Pancreas (tissue), 10 donors: ENCODE data around the gene MAML3. TPM values are rescaled to one million over a fixed set of nuclear protein-coding genes. Genes with fewer than 3 reads are reported as not detected.

Experiments used
- ATAC-seq, 4 donors: fragments of 200-7000 bp; cut with Tn5 transposase; one replicate each; pipeline versions ENCODE4 v1.8.0 to v1.9.1; 2020; ENCODE audit warnings: mild to moderate bottlenecking in 4 of 4, moderate library complexity in 4 of 4
- DNase-seq, 6 donors: peaks; one replicate each; pipeline ENCODE4 v3.0.0-alpha.2; 2020
- FAIRE-seq: peaks from 2 replicates; lab custom pipeline; 2012; peaks lifted over from hg19 to GRCh38; lab: Jason Lieb, UNC
- H3K27ac ChIP-seq, 4 donors: fragments of 200-600 bp; sonication (generic); 1 replicate in 3 of 4; 2 replicates in 1 of 4; pipeline versions ENCODE4 v1.5.0 to v1.8.0; 2020
- H3K27me3 ChIP-seq, 4 donors: fragments of 200-600 bp; one replicate each; pipeline ENCODE4 v1.8.0; 2021
- H3K36me3 ChIP-seq, 3 donors: fragments of 200-600 bp; sonication (generic) in 1 of 3; one replicate each; pipeline versions ENCODE4 v1.5.0 to v1.8.0; 2020 to 2021
- H3K4me1 ChIP-seq, 3 donors: fragments of 200-600 bp; one replicate each; pipeline ENCODE4 v1.8.0; 2021
- H3K4me3 ChIP-seq, 4 donors: fragments of 200-600 bp; sonication (generic) in 2 of 4; one replicate each; pipeline versions ENCODE4 v1.5.0 to v1.8.0; 2020 to 2021
- H3K9me3 ChIP-seq, 4 donors: fragments of 200-600 bp; one replicate each; pipeline ENCODE4 v1.8.0; 2021
- CTCF ChIP-seq, 4 donors: fragments of 200-600 bp; sonication (generic) in 3 of 4; IDR thresholded peaks; one replicate each; pipeline versions ENCODE4 v1.5.0 to v1.8.0; 2021; ENCODE audit warnings: antibody characterized with exemption in 4 of 4
- WGBS, 2 donors: extraction: QIAGEN DNeasy Blood & Tissue Kit; methylation state at CpG; one replicate each; pipeline ENCODE4 v1.1.7; 2013; 5-methylcytosine and 5-hydroxymethylcytosine counted together
- intact Hi-C, 3 donors: fragments of 100-400 bp; cut with DNase I; formaldehyde crosslinking; loops; one replicate each; pipeline versions ENCODE4 v1.11.1 to v1.14.2; 2022
- polyA plus RNA-seq, 2 donors: library from polyadenylated mRNA; stranded (reverse); fragments of 200-250 nt; gene quantifications; one replicate each; pipeline ENCODE4 v1.2.3, GENCODE V29; 2013
- total RNA-seq, 6 donors: library from RNA; stranded (reverse); fragmentation: NEBNext Ultra II Directional in 4 of 6; extraction: Animal tissue kit (Norgen Biotek cat#: 25700) in 4 of 6; gene quantifications; one replicate each; pipeline versions ENCODE4 v1.2.1 to v1.2.4, GENCODE V29; 2021 to 2023
- donor health status: healthy with polysubstance abuse.
- donor health status: DM: no; HTN: no; CAD: no; lungs with moderate emphysema.
- donor health status: DM: no; HTN: no; CAD: no.
- donor health status: control.
- donor health status: control.
- donor health status: Bipolar disorder and iron deficiency.
- donor health status: DM: yes; HTN: yes; CAD: no.
- donor health status: DM: no; HTN: no; CAD: no.
- donor health status: DM: no; HTN: no; CAD: no.
- donor health status: DM: yes; HTN: yes; CAD: no.

MAML3 gene
- total and polyA plus RNA-seq, 8 donors, result 3.8 to 8.9 (median 5.9) TPM

DNA sequence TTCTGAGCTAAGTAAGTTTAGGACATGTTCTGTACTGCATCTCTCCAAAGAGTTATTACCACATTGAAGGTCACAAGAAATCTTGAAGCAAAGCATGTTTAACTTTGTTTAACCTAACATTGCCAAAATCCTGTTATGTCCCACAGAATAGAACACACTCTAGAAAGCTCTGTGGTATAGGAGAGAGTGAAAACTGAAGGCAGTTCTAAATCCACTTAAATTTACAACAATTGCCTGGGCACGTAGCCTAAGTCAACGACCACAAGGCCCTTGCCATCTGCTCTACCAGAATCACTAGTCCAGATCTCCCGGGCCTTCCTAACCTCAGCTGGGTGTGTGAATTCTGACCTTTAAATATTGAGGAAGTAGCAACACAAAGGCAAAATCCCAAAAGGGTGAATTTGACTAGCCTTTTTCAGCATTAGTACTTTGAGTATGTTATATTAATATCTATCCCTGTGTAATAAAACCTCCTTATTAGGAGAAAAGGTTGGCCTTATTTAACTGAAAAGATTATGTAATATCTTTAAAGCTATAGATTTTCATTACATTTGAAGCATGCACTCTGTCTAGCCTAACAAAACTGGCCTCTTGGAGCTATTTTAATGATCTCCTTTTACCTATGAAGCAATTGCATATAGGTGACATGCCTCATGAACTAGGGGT lies 4.5 kb upstream of the MAML3 start:
- no peaks in the 10 kb centered on the region for H3K27me3 ChIP-seq
- WGBS, 2 donors, result 9 to 15% methylated on average over 3 of the region's 3 CpGs
- H3K4me3 ChIP-seq, result no peak overlapping the region
- intact Hi-C loops, result loop anchor here in 1 of 3 donors (5.0 kb wide), 1 partner anchor 84 kb away; no protein-coding TSS in a partner anchor
- peak overlapping the region in 3 of 4 donors; percentile 4 to 50 (median 43) for H3K27ac ChIP-seq
- FAIRE-seq (peak; percentile 71), DNase-seq (peak in 4 of 6 donors; percentile 33 to 73 (median 58)), ATAC-seq (peak in 3 of 4 donors; percentile 36 to 50 (median 43))
- TF ChIP-seq CTCF (IDR thresholded peaks at IDR 0.05), result no peak
- H3K9me3 ChIP-seq, result no peaks in the 10 kb centered on the region
- H3K4me1 ChIP-seq, result peaks cover 12 to 26% (median 15%) of the 10 kb centered on the region in 3 donors
- H3K36me3 ChIP-seq, result no peaks in the 10 kb centered on the region

DNA sequence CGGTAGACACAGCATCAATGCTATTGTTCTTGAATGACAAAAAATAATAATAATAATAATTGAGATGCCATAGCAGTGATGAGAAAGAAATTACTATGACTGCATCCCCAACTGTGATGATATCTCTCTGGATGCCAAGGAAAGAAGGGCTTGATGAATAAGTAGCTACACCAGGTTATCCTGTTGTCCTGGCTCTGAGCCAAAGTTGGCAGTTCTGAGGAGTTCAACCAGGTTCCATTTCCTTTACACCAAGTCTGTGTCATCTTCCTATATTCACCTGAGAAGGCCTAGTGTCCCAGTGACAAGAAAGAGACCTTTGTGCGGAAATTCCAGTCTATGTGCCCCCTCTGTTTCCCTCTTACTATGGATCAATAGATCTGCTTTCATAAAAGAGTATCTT lies 3.4 kb upstream of the MAML3 start:
- H3K4me3 ChIP-seq, result no peak overlapping the region
- 94% methylated on average over 2 of the region's 2 CpGs for WGBS, 2 donors
- H3K36me3 ChIP-seq, result no peaks in the 10 kb centered on the region
- intact Hi-C loops, result loop anchor here in 1 of 3 donors (5.0 kb wide), 1 partner anchor 85 kb away; no protein-coding TSS in a partner anchor
- H3K27ac ChIP-seq, result peak overlapping the region in 1 of 4 donors; percentile 43
- FAIRE-seq, result no peak
- TF ChIP-seq CTCF (IDR thresholded peaks at IDR 0.05), result no peak
- ATAC-seq, result no peak
- H3K4me1 ChIP-seq, result peaks cover 12 to 26% (median 15%) of the 10 kb centered on the region in 3 donors
- no peaks in the 10 kb centered on the region for H3K9me3 ChIP-seq
- no peaks in the 10 kb centered on the region for H3K27me3 ChIP-seq
- no peak for DNase-seq

- ATAC-seq, result no peak
- intact Hi-C loops, result loop anchor here in 1 of 3 donors (5.0 kb wide), 1 partner anchor 86 kb away; no protein-coding TSS in a partner anchor
- Histone ChIP-seq H3K36me3 (no peaks in the 10 kb centered on the region), H3K9me3 (no peaks in the 10 kb centered on the region), H3K4me1 (peaks cover 12 to 26% (median 15%) of the 10 kb centered on the region in 3 donors), H3K27me3 (no peaks in the 10 kb centered on the region), H3K27ac (no peak overlapping the region), H3K4me3 (no peak overlapping the region)
- no peak for FAIRE-seq
- no peak for TF ChIP-seq CTCF (IDR thresholded peaks at IDR 0.05)
- DNase-seq, result no peak
- 79 to 86% methylated on average over 4 of the region's 4 CpGs for WGBS, 2 donors
These were observed 2.7 kb upstream of the MAML3 start for GRCh38 chr4:140156529-140157171.

GRCh38 chr4:140154572-140154891 lies 548 bp upstream of the MAML3 start:
- peak overlapping the region; percentile 52 to 69 (median 66) for H3K4me3 ChIP-seq
- peaks cover 15 to 29% (median 16%) of the 10 kb centered on the region in 3 donors for H3K4me1 ChIP-seq
- ATAC-seq (no peak), DNase-seq (no peak), FAIRE-seq (no peak)
- intact Hi-C loops, result no loop called here
- peak overlapping the region; percentile 75 to 99 (median 95) for H3K27ac ChIP-seq
- TF ChIP-seq CTCF (IDR thresholded peaks at IDR 0.05), result no peak
- 6 to 14% methylated on average over 3 of the region's 3 CpGs for WGBS, 2 donors
- no peaks in the 10 kb centered on the region for H3K36me3 ChIP-seq
- H3K27me3 ChIP-seq, result no peaks in the 10 kb centered on the region
- H3K9me3 ChIP-seq, result no peaks in the 10 kb centered on the region

GRCh38 chr4:140153419-140153717 lies 616 bp downstream of the MAML3 start:
- Histone ChIP-seq H3K4me1 (peaks cover 10 to 32% (median 21%) of the 10 kb centered on the region in 3 donors), H3K9me3 (no peaks in the 10 kb centered on the region), H3K4me3 (peak overlapping the region; percentile 52 to 69 (median 66)), H3K36me3 (no peaks in the 10 kb centered on the region), H3K27me3 (no peaks in the 10 kb centered on the region), H3K27ac (peak overlapping the region; percentile 75 to 99 (median 95))
- ATAC-seq (no peak), FAIRE-seq (no peak), DNase-seq (no peak)
- intact Hi-C loops, result no loop called here
- WGBS, 2 donors, result 1% methylated on average over 14 of the region's 14 CpGs
- no peak for TF ChIP-seq CTCF (IDR thresholded peaks at IDR 0.05)
